Activated T-cell treated with anti-CD3 and anti-CD28 coated beads for 24 hours (primary cell): ENCODE data around the gene BST1.
A peak's percentile ranks its signal among the peaks of the same experiment; 100 is the strongest.
"Not testable (repeated sequence)": the region's sequence is repeated elsewhere in the genome, so short reads cannot be mapped to it uniquely, and the experiment has no call there.

ENCODE experiments used
- DNase-seq: peaks from one replicate; pipeline ENCODE4 v3.0.0-alpha.2; 2020; ENCODE audit warnings: low read depth

BST1 gene

GRCh38 chr4:15711762-15712161 is 8.9 kb downstream of the BST1 start:
- no peak for DNase-seq

GRCh38 chr4:15712214-15712613 is 9.3 kb downstream of the BST1 start:
- DNase-seq: no peak

- no peak for DNase-seq
These were observed 11.3 kb downstream of the BST1 start for GRCh38 chr4:15714141-15714540.

- no peak for DNase-seq
These were observed 12.0 kb downstream of the BST1 start for GRCh38 chr4:15714646-15715435.

- no peak for DNase-seq
These were observed 13.2 kb downstream of the BST1 start for GRCh38 chr4:15716115-15716514.

GRCh38 chr4:15717086-15717485 is 14.2 kb downstream of the BST1 start:
- DNase-seq: no peak

GRCh38 chr4:15717657-15718416 is 15.0 kb downstream of the BST1 start:
- DNase-seq: no peak

- DNase-seq: no peak
These were observed 15.6 kb downstream of the BST1 start for GRCh38 chr4:15718465-15718864.

- no peak for DNase-seq
These were observed 16.1 kb downstream of the BST1 start for GRCh38 chr4:15718959-15719358.

GRCh38 chr4:15719506-15719905 is 16.6 kb downstream of the BST1 start:
- no peak for DNase-seq

GRCh38 chr4:15720851-15721250 is 18.0 kb downstream of the BST1 start:
- no peak for DNase-seq

GRCh38 chr4:15725608-15726007 is 22.7 kb downstream of the BST1 start:
- no peak for DNase-seq

GRCh38 chr4:15729910-15730533 is 27.2 kb downstream of the BST1 start:
- peak; percentile 24 for DNase-seq

- DNase-seq: not testable (repeated sequence)
These were observed 30.2 kb downstream of the BST1 start for GRCh38 chr4:15733061-15733460.

- no peak for DNase-seq
These were observed 32.7 kb downstream of the BST1 start for GRCh38 chr4:15735536-15735935.

- DNase-seq: no peak
These were observed 33.7 kb downstream of the BST1 start for GRCh38 chr4:15736514-15737050.

- no peak for DNase-seq
These were observed 34.4 kb downstream of the BST1 start for GRCh38 chr4:15737255-15737654.

- DNase-seq: no peak
These were observed 36.0 kb downstream of the BST1 start for GRCh38 chr4:15738877-15739276.

GRCh38 chr4:15740764-15741404 is 38.0 kb downstream of the BST1 start:
- DNase-seq: no peak

GRCh38 chr4:15742083-15742582 is 39.3 kb downstream of the BST1 start:
- DNase-seq: no peak

- no peak for DNase-seq
These were observed 39.8 kb downstream of the BST1 start for GRCh38 chr4:15742637-15743036.

- no peak for DNase-seq
These were observed 41.2 kb downstream of the BST1 start for GRCh38 chr4:15744016-15744545.
